Measurements from ENCODE around the gene THSD8. TPM values are rescaled to one million over a fixed set of nuclear protein-coding genes. Genes with fewer than 3 reads are reported as not detected.
A peak's percentile ranks its signal among the peaks of the same experiment; 100 is the strongest.

Gene THSD8
- total RNA-seq, 4 donors from 2014 or later = not detected

DNA sequence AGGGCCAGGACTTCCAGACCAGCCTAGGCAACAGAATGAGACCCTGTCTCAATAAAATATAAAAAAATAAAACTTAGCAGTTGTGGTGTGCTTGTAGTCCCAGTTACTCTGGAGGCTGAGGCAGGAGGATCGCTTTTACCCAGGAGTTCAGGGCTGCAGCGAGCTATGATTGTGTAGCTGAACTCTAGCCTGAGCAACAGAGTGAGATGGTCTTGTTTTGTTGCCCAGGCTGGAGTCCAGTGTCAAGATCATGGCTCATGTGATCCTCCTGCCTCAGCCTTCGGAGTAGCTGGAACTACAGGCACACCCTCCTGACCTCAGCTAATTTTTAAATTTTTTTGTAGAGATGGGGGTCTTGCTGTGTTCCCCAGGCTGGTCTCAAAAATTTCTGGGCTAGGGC is 14.9 kb upstream of the THSD8 start:
- Histone ChIP-seq H3K4me1 (peaks cover 0 to 87% (median 51%) of the 10 kb centered on the region in 3 donors), H3K9me3 (no peaks in the 10 kb centered on the region), H3K27me3 (no peaks in the 10 kb centered on the region), H3K36me3 (no peaks in the 10 kb centered on the region), H3K4me3 (no peak overlapping the region), H3K27ac (peak overlapping the region in 3 of 4 donors; percentile 98 to 100 (median 99))
- 56 to 65% methylated on average over 2 to 3 of the region's 3 CpGs for WGBS, 2 donors (ENCODE audit: low coverage in 1 of 2)
- TF ChIP-seq EP300 (IDR thresholded peaks at IDR 0.05) (no peak), POLR2A (IDR thresholded peaks at IDR 0.05) (no peak), POLR2AphosphoS5 (IDR thresholded peaks at IDR 0.05) (no peak)
- TF ChIP-seq, protein P1, sequence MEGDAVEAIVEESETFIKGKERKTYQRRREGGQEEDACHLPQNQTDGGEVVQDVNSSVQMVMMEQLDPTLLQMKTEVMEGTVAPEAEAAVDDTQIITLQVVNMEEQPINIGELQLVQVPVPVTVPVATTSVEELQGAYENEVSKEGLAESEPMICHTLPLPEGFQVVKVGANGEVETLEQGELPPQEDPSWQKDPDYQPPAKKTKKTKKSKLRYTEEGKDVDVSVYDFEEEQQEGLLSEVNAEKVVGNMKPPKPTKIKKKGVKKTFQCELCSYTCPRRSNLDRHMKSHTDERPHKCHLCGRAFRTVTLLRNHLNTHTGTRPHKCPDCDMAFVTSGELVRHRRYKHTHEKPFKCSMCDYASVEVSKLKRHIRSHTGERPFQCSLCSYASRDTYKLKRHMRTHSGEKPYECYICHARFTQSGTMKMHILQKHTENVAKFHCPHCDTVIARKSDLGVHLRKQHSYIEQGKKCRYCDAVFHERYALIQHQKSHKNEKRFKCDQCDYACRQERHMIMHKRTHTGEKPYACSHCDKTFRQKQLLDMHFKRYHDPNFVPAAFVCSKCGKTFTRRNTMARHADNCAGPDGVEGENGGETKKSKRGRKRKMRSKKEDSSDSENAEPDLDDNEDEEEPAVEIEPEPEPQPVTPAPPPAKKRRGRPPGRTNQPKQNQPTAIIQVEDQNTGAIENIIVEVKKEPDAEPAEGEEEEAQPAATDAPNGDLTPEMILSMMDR (IDR thresholded peaks at IDR 0.05) = no peak
- no peak for ATAC-seq

DNA sequence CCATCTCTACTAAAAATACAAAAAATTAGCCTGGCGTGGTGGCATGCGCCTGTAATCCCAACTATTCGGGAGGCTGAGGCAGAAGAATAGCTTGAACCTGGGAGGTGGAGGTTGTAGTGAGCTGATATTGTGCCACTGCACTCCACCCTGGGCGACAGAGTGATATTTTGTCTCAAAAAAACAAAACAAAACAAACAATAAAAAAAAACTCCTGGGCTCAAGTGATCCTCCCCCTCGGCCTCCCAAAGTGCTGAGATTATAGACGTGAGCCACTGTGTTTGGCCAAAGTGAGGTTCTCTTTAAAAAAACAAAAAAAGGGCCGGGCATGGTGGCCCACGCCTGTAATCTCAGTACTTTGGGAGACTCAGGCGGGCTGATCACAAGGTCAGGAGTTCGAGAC is 14.4 kb upstream of the THSD8 start:
- Histone ChIP-seq H3K27me3 (no peaks in the 10 kb centered on the region), H3K9me3 (no peaks in the 10 kb centered on the region), H3K27ac (peak overlapping the region in 3 of 4 donors; percentile 98 to 100 (median 99)), H3K4me3 (no peak overlapping the region), H3K4me1 (peaks cover 0 to 82% (median 51%) of the 10 kb centered on the region in 3 donors), H3K36me3 (no peaks in the 10 kb centered on the region)
- ATAC-seq = no peak
- TF ChIP-seq POLR2A (IDR thresholded peaks at IDR 0.05) (no peak), EP300 (IDR thresholded peaks at IDR 0.05) (no peak), POLR2AphosphoS5 (IDR thresholded peaks at IDR 0.05) (no peak)
- 81 to 87% methylated on average over 5 to 10 of the region's 10 CpGs for WGBS, 2 donors (ENCODE audit: low coverage in 1 of 2)

DNA sequence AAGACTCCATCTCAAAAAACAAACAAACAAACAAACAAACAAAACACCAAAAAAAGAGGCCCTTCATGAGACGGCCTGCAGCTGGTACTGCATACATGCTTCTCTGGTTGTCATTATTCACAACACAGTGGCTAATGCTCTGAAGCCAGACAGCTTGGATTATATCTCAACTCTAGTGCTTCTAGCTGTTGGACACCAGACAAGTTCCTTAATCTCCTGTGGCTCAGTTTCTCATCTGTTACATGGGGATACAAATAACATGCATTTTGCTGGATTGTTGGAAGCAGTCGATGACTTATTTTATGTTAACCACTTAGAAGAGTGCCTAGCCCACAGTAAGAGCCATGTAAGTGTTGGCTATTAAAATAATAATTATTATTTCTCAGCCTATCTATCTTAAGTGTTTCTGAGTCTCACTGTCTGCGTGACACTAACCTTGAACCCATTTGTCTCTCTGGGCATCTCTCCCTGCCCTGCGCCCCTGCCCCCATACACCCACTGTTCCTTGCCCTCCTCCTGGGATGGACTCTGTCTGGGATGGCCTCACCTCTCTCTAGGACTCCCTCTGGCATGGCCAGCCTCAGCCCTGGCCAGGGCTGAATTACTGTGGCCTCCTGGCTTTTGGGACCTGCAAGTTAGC is 13.7 kb upstream of the THSD8 start:
- Histone ChIP-seq H3K36me3 (no peaks in the 10 kb centered on the region), H3K9me3 (no peaks in the 10 kb centered on the region), H3K4me3 (peak overlapping the region in 1 of 2 donors; percentile 97), H3K4me1 (peaks cover 0 to 75% (median 47%) of the 10 kb centered on the region in 3 donors), H3K27me3 (no peaks in the 10 kb centered on the region), H3K27ac (peak overlapping the region; percentile 89 to 100 (median 98))
- ATAC-seq = no peak
- WGBS, 2 donors (ENCODE audit: low coverage in 1 of 2) = 15 to 18% methylated on average over 4 of the region's 4 CpGs
- TF ChIP-seq POLR2AphosphoS5 (IDR thresholded peaks at IDR 0.05) = no peak
- TF ChIP-seq EP300 (IDR thresholded peaks at IDR 0.05) = no peak
- TF ChIP-seq POLR2A (IDR thresholded peaks at IDR 0.05) = no peak
- TF ChIP-seq, protein P1 (IDR thresholded peaks at IDR 0.05) = no peak

DNA sequence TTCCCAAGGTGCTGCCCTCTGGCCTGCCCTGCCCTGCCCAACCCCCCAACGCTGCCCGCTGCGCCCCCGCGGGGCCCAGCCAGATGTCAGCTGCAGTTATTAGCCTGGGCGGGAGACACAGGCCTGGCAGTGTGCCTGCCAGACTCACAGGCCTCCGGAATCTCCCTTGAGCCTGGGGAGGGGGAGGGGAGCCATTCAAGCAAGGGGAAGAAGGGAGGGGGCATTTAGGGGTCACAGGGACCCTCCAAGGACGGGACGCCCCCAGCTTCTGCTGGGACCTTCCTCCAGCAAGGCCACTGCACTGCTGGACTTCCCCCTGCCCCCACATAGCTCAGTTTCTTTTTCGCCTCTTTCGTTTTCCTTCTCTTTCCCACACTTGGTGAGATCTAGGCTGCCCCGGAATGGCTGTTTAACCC is 13.2 kb upstream of the THSD8 start:
- Histone ChIP-seq H3K9me3 (no peaks in the 10 kb centered on the region), H3K4me1 (peaks cover 0 to 71% (median 42%) of the 10 kb centered on the region in 3 donors), H3K36me3 (no peaks in the 10 kb centered on the region), H3K27me3 (no peaks in the 10 kb centered on the region), H3K27ac (peak overlapping the region; percentile 89 to 100 (median 98)), H3K4me3 (peak overlapping the region; percentile 60 to 97)
- no peak for ATAC-seq
- TF ChIP-seq EP300 (IDR thresholded peaks at IDR 0.05) (no peak), POLR2AphosphoS5 (IDR thresholded peaks at IDR 0.05) (no peak), POLR2A (IDR thresholded peaks at IDR 0.05) (no peak)
- TF ChIP-seq, protein P1 (IDR thresholded peaks at IDR 0.05) = no peak
- WGBS, 2 donors (ENCODE audit: low coverage in 1 of 2) = no CpG with 5 or more reads among the region's 12 CpGs

DNA sequence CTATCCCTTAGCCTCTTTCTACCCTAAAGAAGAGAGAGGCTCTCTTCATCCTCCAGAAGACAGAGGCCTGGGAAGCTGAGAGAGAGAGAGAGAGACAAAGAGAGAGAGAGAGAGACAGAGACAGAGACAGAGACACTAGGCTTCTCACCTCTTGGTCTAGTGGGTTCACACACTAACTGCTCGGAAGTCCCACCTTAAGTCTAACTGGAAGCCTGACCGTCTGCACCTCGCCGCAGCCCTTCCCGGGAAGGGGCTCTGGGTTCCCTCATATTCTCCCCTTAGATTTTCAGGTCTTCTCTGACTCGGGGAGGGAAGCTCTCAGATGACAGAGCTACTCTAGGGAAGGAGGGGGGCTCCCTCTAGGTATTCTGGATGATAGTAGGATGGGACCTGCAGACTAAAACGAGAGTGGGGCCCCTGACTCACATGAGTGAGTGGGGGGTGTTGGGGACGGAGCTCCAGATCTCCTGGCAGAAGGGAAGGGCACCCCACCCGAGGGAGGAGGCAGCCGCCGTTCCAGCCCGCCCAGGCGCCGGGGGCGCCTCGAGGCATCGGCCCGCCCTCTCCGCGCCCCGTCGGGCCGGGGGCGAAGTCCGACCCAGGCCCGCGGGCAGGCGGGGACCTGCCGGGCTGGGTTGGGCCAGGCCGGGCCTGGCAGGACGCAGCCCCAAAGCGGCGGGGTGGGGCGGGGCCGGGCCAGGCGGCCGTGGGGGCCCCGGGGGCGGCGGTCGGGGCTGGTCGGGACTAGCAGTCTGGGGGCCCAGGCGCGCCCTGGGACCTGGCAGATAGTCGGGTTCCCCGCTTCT is 12.6 kb upstream of the THSD8 start:
- no peaks in the 10 kb centered on the region for H3K27me3 ChIP-seq
- WGBS, 2 donors (ENCODE audit: low coverage in 1 of 2) = 0 to 5% methylated on average over 4 to 5 of the region's 46 CpGs
- H3K9me3 ChIP-seq = no peaks in the 10 kb centered on the region
- H3K36me3 ChIP-seq = no peaks in the 10 kb centered on the region
- peaks cover 0 to 71% (median 38%) of the 10 kb centered on the region in 3 donors for H3K4me1 ChIP-seq
- no peak for ATAC-seq
- H3K27ac ChIP-seq = peak overlapping the region; percentile 89 to 100 (median 98)
- TF ChIP-seq POLR2A (IDR thresholded peaks at IDR 0.05) (no peak), POLR2AphosphoS5 (IDR thresholded peaks at IDR 0.05) (no peak)
- H3K4me3 ChIP-seq = peak overlapping the region; percentile 60 to 97

Measured in gastroesophageal sphincter (tissue), 4 donors.